ENCODE measurements around the gene LRRC36.

DNA sequence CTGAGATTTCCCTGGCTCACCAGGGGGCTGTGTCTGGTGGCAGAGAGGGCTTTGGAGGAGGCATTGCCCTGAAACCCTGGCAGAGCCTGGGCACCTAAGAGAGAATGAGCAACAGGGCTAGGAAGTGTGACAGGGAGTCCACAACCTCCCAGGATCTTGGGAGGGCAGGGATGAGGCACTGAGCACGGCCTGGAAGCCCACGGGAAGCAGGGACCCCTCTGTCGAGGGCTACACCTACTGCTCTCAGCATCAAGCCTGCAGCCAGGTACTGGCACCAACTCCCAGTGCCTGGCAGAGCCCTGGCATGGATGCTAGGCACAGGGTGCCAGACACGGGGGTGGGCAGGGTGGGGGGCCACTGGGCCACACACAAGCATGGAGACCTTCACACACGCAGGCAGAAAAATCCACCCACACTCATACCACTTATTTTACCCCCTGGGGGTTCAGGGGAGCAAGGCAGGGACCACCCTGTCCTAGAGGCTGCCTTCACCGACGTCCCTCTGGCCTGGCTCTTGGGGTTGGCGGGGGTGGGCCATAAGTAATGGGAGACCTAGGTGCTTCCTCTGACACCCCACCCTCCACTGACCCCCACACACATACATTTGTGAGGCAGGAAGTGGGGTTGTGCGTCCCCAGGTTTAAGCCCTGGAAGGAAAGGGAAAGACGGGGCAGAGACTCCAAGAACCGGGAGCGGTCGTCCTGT, 103.3 kb downstream of the LRRC36 start:
- TF ChIP-seq KLF9 (tag by site-specific recombination; IDR thresholded peaks at IDR 0.05; ENCODE audit: low read depth), result no peak
- TF ChIP-seq ZNF274 (IDR thresholded peaks at IDR 0.05; ENCODE audit: low read length), result no peak
- no peak for TF ChIP-seq ZNF274 (tag by site-specific recombination; IDR thresholded peaks at IDR 0.05; ENCODE audit: borderline replicate concordance)
- no peak for TF ChIP-seq ZBTB20 (tag by site-specific recombination; IDR thresholded peaks at IDR 0.05)
- TF ChIP-seq, protein P1, sequence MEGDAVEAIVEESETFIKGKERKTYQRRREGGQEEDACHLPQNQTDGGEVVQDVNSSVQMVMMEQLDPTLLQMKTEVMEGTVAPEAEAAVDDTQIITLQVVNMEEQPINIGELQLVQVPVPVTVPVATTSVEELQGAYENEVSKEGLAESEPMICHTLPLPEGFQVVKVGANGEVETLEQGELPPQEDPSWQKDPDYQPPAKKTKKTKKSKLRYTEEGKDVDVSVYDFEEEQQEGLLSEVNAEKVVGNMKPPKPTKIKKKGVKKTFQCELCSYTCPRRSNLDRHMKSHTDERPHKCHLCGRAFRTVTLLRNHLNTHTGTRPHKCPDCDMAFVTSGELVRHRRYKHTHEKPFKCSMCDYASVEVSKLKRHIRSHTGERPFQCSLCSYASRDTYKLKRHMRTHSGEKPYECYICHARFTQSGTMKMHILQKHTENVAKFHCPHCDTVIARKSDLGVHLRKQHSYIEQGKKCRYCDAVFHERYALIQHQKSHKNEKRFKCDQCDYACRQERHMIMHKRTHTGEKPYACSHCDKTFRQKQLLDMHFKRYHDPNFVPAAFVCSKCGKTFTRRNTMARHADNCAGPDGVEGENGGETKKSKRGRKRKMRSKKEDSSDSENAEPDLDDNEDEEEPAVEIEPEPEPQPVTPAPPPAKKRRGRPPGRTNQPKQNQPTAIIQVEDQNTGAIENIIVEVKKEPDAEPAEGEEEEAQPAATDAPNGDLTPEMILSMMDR (tag by site-specific recombination; IDR thresholded peaks at IDR 0.05), result no peak
- TF ChIP-seq BCL11B (tag by site-specific recombination; IDR thresholded peaks at IDR 0.05; ENCODE audit: low read depth), result no peak
- TF ChIP-seq, protein P2, sequence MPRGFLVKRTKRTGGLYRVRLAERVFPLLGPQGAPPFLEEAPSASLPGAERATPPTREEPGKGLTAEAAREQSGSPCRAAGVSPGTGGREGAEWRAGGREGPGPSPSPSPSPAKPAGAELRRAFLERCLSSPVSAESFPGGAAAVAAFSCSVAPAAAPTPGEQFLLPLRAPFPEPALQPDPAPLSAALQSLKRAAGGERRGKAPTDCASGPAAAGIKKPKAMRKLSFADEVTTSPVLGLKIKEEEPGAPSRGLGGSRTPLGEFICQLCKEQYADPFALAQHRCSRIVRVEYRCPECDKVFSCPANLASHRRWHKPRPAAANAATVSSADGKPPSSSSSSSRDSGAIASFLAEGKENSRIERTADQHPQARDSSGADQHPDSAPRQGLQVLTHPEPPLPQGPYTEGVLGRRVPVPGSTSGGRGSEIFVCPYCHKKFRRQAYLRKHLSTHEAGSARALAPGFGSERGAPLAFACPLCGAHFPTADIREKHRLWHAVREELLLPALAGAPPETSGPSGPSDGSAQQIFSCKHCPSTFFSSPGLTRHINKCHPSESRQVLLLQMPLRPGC (tag by site-specific recombination; IDR thresholded peaks at IDR 0.05), result no peak
- TF ChIP-seq MZF1 (tag by site-specific recombination; IDR thresholded peaks at IDR 0.05; ENCODE audit: borderline replicate concordance), result no peak
- no peak for TF ChIP-seq ZNF707 (tag by site-specific recombination; IDR thresholded peaks at IDR 0.05)
- no peak for TF ChIP-seq ZNF555 (tag by site-specific recombination; conservative IDR thresholded peaks at IDR 0.05)
- no peak for TF ChIP-seq ZBTB8A (tag by site-specific recombination; IDR thresholded peaks at IDR 0.05)
